ENCODE results near the gene MGME1.
"Not testable (repeated sequence)": the region's sequence is repeated elsewhere in the genome, so short reads cannot be mapped to it uniquely, and the experiment has no call there.

MGME1 gene

DNA sequence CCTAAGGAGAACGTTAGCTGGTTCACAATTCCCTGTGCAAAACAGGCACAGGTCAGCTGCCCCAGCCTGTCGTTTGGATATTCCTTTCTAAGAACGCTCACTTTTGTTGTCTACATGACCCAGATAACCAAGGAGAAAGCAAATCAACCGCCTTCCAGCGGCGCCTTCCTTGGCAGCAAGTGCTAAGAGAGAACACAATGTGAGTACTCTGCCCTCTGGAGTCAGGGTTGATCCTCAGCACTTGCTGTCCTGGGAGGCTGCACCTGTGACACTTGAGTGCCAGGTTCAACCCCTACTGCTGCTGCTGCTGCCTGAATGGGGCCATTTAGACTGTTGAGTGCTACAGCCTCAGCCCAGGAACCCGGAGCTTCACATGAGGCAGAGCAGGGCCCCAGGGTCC lies 52.1 kb downstream of the MGME1 start:
- no peak for DNase-seq (ENCODE audit: low read depth in 2 of 2)

DNA sequence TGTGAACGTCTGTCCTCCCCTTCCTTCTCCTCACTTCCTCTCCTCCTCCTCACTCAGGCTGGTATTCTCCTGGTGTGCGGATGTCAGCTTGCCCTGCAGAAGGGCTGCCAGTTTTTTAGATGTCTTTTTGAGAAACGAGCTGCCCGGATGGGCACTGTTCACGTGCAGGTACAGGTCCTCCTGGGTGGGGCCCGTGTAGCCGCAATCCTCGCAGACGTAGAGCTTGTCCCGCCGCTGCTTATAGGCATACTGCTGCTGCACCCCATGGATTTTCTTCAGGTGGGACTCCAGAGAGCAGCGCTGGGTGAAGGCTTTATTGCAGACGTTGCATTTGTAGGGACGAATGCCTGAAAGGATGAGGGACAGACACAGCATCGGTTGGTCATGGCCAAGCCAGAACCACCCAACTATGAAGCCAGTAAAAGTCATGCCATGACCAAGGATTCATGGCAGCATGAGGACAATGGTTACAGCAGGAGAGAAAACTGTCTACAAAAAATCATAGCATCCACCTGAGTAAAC lies 55.8 kb downstream of the MGME1 start:
- DNase-seq (ENCODE audit: low read depth in 2 of 2) = no peak

DNA sequence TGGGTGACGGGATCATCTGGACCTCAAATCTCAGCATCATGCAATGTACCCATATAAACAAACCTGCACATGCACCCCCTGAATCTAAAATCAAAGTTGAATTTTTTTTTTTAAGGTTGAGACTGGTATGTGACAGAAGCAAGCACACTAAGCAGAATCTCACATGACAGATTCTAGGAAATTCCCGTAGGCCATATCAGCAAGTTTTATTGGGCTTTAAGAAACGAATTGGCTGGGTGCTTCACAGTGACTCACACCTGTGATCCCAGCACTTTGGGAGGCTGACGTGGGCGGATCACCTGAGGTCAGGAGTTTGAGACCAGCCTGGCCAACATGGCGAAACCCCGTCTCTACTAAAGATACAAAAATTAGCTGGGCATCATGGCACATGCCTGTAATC lies 58.2 kb downstream of the MGME1 start:
- DNase-seq (ENCODE audit: low read depth in 2 of 2) = not testable (repeated sequence)

DNA sequence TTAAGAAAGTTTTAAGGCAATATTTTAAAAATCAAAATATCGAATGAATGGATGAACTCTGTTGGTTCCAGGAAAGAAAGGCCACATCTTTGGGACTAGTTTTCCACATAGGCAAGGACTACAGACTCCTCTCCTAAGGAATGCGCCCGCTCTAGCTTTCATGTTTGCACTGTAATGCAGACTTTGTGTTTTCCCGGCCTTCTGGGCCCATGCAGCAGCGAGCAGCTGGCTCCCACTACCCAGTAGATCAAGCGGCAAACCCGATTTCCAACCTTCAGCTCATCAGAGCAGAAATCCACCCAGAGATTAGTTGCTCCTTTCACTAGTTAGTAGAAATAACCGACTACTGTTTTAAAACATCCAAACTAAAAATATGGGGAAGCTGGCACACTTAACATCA lies 61.2 kb downstream of the MGME1 start:
- DNase-seq (ENCODE audit: low read depth in 2 of 2) = no peak

DNA sequence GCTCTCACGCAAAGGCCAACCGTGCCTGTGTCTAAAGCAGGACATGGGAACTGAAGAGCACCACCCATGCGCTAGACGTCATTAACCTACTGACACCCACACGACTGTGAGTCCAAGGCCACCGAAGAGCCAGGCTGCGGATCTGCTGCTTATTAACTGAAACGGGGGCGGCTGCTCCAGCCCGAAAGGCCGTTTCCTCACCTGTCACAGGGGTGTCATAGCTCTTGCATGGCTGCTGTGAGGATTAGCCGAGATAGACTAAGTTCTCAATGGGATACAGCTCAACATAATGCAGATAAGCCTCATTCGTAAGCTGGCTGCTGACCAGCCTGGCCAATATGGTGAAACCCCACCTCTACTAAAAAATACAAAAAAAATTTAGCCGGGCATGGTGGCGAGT lies 62.2 kb downstream of the MGME1 start:
- DNase-seq (ENCODE audit: low read depth in 2 of 2) = no peak

DNA sequence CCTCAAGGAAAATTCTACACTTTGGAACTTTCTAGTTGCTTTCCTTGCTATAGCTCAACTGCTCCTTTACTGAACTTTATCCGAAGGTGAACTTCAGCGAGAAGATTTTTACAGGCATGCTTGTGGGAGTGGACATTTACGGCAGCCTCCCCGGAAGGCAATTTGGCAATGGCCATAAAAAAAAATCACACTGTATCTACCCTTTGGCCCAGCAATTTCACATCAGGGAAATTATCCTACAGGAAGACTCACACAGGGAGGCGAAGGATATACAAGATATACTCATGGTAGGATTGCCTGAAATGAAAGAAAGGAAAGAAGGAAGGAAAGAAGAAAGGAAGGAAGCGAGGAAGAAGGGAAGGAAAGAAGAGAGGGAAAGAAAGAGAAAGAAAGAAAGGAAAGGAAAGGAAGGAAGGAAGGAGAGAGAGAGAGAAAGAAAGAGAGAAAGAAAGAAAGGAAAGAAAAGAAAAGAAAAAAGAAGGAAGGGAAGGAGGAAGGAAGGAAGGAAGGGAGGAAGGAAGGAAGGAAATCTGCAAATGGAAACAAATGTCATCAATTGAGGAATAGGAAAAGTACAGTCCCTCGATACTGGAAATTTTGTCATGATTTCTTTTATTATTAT lies 63.2 kb downstream of the MGME1 start:
- DNase-seq (ENCODE audit: low read depth in 2 of 2) = no peak

DNA sequence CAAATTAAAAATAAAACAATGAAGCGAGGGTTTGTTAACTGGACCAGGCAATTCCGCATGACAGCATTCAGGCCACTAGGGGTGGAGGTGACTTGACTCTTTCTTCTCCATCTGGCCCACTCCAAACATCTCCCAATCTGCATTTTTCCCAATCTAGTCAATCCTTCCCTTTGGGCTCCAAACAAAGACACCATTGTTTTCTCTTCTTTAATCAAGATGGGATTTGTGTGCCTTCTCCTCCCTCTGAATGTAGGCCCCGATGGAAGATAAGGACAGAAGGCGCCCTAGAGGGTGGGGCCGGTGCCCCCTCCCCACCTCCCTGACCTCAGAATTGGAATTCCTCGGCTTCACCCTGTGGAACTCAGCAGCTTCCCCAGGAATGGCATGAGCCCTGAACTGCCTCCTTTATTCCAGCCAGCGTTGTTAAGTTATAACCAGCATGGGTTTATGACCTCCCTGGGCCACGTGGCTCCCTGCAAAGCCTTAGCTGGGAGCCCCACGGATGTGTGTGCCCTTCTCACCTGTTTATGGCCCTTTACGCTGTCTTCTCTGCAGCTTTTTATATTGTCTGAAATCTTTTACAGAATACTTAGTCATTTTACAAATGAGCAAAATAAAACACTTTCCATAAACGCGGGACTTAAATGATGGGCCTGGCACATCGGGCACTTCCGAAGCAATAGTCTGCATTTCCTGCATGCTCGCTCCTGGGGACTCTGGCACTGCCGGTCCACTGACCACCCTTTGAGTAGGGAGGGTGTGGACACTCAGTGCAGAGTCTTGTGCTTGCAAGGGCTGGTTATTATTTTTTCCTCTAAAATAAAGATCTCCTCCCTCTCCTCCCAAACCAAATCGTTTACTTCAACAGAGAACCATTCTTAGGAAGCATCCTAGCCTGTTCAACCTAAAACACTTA lies 64.4 kb downstream of the MGME1 start:
- no peak for DNase-seq (ENCODE audit: low read depth in 2 of 2)

DNA sequence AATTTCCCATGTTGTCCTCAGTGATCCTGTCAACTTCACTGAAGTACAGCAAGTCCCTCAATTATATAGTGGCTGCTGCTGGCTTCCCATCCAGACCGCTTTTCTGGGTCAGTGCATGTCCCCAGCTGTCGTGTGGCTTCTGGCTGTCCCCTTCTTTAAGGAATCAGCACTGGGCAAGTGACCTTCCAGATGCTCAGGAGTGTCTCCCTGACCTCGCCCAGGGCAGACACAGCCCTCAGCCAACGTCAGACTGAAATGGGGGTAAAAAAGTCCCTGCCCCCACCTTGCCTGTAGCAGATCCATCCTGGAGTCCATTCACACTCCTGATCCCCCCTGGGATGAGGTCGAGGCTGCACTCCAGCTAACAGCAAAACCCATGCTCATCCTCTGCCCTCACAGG lies 65.2 kb downstream of the MGME1 start:
- DNase-seq (ENCODE audit: low read depth in 2 of 2) = no peak

DNA sequence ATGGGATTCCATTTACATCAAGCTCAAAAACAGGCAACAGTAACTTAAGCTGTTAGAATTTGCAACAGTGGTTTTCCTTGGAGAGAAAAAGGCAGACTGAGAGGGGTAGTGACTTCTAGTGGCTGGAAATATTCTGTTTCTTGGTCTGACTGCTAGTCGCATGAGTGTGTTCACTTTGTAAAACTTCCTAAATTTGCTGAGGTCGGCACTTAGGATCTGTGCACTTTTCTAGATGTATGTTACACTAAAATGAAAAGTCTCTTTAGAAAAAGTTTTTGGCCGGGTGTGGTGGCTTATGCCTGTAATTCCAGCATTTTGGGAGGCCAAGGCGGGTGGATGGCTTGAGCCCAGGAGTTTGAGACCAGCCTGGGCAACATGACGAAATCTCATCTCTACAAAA lies 70.2 kb downstream of the MGME1 start:
- DNase-seq (ENCODE audit: low read depth in 2 of 2) = no peak

Measured in stimulated activated CD8-positive, alpha-beta memory T cell treated with anti-CD3 and anti-CD28 coated beads, Interleukin-15, amount 100 ng/mL, for 4 hours (primary cell).